Measurements from ENCODE around the gene GNAI2. TPM values are rescaled to one million over a fixed set of nuclear protein-coding genes. Genes with fewer than 3 reads are reported as not detected.

GNAI2 gene
- polyA plus RNA-seq, 3 donors from 2014 or later = 550 to 903 (median 902) TPM

- Mint-ChIP-seq H3K9me3 (no peaks in the 10 kb centered on the region), H3K27me3 (ENCODE audit: low read depth in 3 of 3) (peaks cover 0 to 4% (median 0%) of the 10 kb centered on the region in 3 donors), H3K36me3 (no peaks in the 10 kb centered on the region), H3K4me3 (no peak within 1 kb of the TSS), H3K4me1 (peaks cover 21 to 26% of the 10 kb centered on the region in 2 donors), H3K27ac (no peak within 1 kb of the TSS)
- no peak for DNase-seq
Measured at GRCh38 chr3:50303013-50303815, 67.2 kb downstream of the GNAI2 start, which contains the start of gene HYAL1. HYAL1 (minus strand) TSS chr3:50303574; CDS start chr3:50302956, 618 bp downstream.

DNA sequence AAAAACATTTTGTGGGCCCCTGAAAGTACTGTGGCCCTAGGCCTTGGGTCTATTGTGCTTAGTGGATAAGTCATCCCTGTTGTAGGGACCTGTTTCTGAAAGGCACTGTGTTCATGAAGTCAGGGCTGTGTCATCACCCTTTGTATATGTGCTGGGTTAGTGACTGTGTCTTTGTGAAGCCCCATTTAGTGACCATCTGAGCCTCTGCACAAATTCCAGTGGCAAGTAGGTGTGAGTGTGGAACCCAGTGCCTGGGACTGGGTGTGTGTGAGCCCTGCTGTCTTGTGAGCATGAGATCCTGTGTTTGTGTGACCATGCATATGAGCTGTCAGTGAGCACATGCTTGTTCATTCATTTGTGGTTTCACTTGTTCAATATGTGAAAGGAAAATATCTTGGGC lies 68.6 kb downstream of the GNAI2 start:
- Mint-ChIP-seq H3K4me3 (no peak overlapping the region), H3K27me3 (ENCODE audit: low read depth in 3 of 3) (peaks cover 0 to 3% (median 0%) of the 10 kb centered on the region in 3 donors), H3K27ac (no peak overlapping the region), H3K9me3 (no peaks in the 10 kb centered on the region), H3K36me3 (no peaks in the 10 kb centered on the region), H3K4me1 (peaks cover 10 to 14% of the 10 kb centered on the region in 2 donors)
- no peak for DNase-seq

Other genes with a start within 250 kb of the GNAI2 start
- 10 to 100 TPM; 15.5 to 40.7 (median 21.4) TPM for gene RBM5, start 147.3 kb upstream of the GNAI2 start, polyA plus RNA-seq
- not detected for gene SEMA3F, start 80.9 kb upstream of the GNAI2 start, polyA plus RNA-seq
- gene GNAT1, start 44.6 kb upstream of the GNAI2 start, polyA plus RNA-seq = not detected
- not detected for gene SLC38A3, start 30.9 kb upstream of the GNAI2 start, polyA plus RNA-seq
- not detected for gene SEMA3B, start 32.9 kb downstream of the GNAI2 start, polyA plus RNA-seq
- not detected for gene LSMEM2, start 42.9 kb downstream of the GNAI2 start, polyA plus RNA-seq
- gene IFRD2, start 56.2 kb downstream of the GNAI2 start, polyA plus RNA-seq = 10 to 100 TPM; 38.0 to 54.3 (median 51.3) TPM
- gene HYAL3, start 63.2 kb downstream of the GNAI2 start, polyA plus RNA-seq = 1 to 10 TPM; 1.5 to 2.4 (median 2.2) TPM
- 10 to 100 TPM in 2 of 3 donors, 1 to 10 TPM in 1; 4.7 to 13.4 (median 10.5) TPM for gene NAA80, start 63.2 kb downstream of the GNAI2 start, polyA plus RNA-seq
- under 1 TPM in 2 of 3 donors, not detected in 1; 0.18 to 0.57 TPM for gene HYAL1, start 67.4 kb downstream of the GNAI2 start, polyA plus RNA-seq
- 10 to 100 TPM in 2 of 3 donors, 1 to 10 TPM in 1; 4.9 to 15.0 (median 10.8) TPM for gene HYAL2, start 86.5 kb downstream of the GNAI2 start, polyA plus RNA-seq
- 10 to 100 TPM; 42.9 to 70.4 (median 68.4) TPM for gene TUSC2, start 92.0 kb downstream of the GNAI2 start, polyA plus RNA-seq
- gene RASSF1, start 104.6 kb downstream of the GNAI2 start, polyA plus RNA-seq = 100 to 1,000 TPM; 172 to 253 (median 187) TPM
- gene ZMYND10, start 109.5 kb downstream of the GNAI2 start, polyA plus RNA-seq = 1 to 10 TPM; 2.3 to 3.7 (median 3.6) TPM
- gene NPRL2, start 114.6 kb downstream of the GNAI2 start, polyA plus RNA-seq = 100 to 1,000 TPM in 2 of 3 donors, 10 to 100 TPM in 1; 77.5 to 104 (median 101) TPM
- 100 to 1,000 TPM; 120 to 158 (median 131) TPM for gene CYB561D2, start 114.7 kb downstream of the GNAI2 start, polyA plus RNA-seq
- gene TMEM115, start 123.3 kb downstream of the GNAI2 start, polyA plus RNA-seq = 10 to 100 TPM; 27.9 to 48.6 (median 36.6) TPM

Data from immature natural killer cell (primary cell).